Brain pericyte (primary cell): ENCODE results near the gene DRAXIN.

Experiments used
- DNase-seq: peaks from one replicate; pipeline ENCODE4 v3.0.0-alpha.2; 2012; ENCODE audit warnings: low read depth, low spot score

The DRAXIN gene

DNA sequence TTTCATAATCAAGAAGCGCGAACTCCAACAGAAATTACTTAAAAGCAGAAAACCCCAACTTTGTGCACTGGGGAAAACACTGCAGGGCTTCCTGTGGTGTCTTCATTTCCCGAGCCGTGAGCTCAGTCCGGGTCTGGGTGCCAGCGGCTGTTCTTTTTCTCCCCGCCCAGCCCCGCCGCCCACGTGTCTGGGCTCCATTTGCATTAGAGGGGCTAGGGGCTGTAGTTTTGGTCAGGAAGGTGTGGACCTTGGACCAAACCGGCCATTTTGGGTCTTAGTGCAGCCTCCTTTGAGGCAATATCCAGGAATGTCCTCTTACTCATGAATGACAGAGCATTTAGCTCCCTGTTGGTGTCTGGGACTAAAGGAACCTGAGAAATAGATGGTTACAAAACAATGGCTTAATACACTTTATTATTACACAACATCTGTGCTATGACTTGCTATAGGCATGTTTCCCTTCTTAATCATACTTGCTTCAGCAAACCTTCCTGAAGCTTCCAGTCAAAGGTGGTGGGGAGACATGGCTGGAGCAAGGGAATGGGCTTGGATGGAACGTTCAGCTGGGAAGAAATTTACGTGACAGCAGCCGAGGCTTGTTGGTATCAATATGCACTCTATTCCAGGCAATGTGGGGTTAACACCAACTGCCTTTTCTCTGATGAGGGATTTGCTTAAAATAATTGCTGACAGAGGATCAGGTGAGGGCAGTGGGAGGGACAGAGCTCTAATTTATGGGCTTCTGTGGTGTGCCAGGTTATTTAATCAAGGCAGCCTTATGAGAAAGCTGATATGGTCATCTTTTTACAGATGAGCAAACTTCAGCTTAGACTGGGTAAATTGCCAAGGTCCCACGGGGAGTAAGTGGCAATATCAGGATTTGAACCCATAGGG, 45.5 kb downstream of the DRAXIN start:
- DNase-seq, result no peak

DNA sequence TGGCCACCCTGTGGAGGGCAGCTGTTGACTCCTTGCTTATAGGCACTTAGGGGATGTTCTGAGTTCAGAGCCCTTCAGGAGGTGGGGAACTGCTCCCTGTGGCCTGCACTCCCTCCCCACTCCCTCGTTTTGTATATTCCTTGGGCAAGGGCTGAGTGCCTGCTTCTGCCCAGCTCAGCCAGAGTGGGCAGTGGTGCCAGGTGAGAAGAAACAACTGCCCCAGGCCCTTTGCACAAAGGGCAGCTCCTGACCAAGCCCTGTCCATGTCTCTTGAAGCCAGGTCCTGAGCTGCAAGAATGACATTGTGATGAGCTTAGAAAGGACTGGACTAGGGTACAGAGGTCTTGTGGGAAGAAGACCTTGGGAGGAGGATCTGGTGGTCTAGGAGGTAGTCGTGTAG, 46.6 kb downstream of the DRAXIN start:
- DNase-seq, result no peak

DNA sequence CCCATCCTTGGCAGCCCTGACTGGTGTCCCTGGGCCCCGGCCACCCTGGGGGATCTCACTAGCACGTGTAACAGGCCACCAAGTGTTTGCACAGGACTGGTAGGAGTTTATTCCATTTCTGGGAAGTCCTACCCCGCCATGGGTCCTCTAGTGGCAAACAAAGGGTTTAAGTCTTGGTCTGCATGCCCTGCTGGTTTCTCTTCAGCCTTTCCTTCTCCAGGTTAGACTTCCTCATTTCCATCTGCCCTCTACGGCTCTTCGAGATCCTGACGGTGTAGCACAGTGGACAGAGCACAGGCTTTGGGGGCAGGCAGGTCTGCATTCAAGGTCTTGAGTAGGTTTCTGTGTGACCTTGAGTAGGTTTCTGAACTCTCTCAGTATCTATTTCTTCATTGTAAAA, 47.3 kb downstream of the DRAXIN start:
- no peak for DNase-seq

DNA sequence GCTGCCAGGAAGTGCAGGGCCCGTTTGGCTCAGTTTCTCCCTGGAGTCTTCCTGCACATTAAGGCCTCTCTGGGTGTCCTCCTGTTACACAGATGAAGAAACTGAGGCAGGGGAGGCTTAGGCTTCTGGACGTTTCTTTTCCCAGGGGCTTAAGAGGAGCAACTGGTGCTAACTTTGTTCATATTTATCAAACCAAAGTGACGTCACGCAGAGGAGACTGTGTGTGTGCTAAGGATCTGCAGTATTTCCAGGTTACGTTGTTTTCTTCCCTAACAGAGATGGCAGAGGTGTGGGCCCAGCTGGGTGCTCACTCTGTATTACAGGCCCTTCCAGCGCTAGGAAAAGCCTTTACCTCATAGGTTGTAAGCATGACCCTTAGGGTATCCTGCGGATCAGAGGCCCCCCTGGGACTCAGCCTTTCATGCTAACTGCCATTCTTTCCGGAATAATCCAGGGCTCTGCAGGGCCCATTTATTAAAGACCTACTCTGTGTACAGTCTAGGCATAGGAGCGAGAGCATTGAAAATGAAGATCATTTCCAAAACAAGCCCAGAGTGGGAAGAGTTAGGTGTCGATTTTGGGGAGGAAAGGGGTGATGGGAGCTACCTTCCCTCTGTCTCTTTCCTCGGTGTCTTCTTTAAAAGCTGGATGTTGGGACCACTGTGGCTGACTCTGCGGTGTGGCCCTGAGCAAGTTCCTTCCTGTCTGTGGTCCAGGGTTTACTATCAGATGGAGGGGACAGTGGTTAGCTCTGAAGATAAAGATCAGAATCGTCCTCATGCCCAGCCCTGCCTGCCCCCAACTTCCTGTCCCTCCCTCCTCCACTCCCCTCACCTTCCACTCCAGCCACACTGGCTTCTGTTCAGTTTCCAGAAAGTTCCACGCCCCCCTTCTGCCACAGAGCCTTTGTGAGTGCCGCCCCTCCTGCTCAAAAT, 49.0 kb downstream of the DRAXIN start:
- DNase-seq, result no peak

DNA sequence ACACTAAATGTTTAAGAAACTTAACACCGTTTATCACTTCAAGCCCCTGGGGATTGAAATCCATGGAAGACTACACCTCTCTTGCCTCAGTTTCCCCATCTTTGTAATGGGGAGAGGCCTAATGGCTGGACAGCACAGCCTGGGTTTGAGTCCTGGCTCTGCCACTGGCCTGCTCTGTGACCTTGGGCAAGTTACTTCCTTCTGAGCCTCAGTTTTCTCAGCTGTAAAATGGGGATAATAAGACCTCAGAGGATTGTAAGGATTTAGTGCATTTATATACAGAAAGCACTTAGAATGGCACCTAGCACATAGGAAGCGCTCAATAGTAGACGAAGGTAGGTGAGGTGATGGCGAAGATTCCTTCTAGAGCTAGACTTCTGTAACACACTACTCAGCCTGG, 50.0 kb downstream of the DRAXIN start:
- DNase-seq, result no peak

DNA sequence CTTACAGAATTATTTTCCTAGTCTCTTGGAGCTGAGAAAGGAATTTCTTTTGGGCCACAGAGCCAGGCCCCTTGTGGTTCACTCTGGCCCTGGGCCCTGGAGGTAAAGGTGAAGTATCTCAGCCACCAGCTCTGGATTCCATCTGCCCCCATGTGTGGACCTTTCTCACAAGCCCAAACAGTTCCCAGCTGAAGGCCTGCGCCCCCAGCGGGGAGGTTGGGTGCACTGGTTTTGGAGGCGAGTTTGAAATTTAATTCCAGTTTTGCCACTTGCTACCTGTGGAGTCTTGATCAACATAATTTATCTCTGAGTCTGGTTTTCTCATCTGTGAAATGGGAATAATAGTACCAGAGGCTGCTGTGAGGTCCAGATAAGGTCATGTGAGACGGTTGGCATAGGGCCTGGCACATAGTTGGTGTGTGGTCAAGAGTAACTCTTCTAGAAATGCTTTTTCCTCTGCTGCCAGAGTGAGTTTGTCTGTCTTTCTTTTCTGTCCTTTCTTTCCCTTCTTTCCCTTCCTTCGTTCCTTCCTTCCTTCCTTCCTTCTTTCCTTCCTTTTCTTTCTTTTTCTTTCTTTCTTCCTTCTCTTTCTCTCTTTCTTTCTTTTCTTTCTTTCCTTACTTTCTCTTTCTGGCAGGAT, 50.5 kb downstream of the DRAXIN start:
- no peak for DNase-seq

DNA sequence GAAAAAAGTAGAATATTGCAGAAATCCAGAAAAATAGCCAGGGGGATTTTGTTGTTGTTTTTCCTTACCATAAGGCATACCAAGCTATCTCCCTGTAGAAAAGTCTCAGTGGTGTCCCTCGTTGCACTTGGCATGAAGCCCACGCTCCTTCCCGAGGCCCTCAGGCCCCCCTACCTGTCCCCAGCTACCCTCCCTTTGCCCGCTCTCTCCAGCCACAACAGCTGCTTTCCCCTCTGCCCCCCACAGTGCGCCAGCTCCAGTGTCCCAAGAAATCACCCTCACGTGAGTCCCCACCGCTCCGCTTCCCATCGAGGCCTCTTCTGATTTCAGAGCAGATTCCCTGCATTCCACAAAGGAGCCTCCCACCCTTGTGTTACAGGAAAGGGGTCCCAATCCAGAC, 52.8 kb downstream of the DRAXIN start:
- no peak for DNase-seq

DNA sequence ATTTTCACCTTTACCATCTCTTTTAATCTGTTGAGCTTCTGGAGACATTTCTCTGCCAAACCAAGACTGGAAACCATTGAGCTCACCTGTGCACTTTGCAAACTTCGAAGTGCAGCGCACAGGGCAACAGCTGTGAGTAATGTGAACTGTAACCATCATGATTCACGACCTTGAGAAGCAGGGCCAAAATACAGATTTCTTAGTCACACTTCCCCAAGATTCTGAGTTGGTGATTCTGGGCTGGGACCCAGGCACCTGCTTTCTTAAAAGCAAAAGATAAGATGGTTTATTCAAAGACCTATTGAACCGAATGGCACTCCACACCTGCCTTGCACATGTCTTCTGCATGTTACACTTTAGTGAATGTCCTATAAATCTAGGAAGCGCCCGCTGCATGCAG, 54.6 kb downstream of the DRAXIN start:
- DNase-seq, result no peak

DNA sequence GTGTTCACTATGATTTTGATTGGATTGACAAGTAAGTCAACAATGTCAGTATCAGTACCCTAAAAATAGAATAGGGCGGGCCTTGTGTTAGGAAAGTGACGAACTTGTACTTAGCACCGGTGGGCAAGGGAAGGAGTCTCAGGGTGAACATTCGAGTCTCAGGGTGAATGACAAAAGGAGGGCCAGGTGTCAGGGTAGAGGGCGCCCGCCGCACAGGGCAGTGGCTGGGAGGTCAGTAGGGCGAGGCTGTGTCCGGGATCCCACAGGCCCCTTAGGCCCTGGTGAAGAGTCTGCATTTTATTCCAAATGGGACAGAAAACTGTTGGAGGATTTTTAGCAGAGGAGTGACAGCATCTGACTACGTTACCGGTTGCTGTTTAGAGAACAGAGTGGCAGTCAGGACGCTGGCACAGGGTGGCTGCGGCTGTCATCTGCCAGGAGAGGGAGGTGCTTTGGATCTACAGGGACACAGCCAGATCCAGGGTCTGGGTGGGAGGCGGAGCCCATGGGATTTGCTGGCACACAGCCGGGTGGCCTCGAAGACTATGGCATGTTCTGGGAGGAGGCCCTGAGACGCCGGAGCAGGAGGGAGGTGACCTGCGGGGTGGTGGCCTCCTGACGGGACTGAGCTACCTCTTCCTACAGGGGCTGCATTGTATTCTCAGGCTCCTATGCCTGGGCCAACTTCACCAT, 55.4 kb downstream of the DRAXIN start:
- DNase-seq, result no peak

DNA sequence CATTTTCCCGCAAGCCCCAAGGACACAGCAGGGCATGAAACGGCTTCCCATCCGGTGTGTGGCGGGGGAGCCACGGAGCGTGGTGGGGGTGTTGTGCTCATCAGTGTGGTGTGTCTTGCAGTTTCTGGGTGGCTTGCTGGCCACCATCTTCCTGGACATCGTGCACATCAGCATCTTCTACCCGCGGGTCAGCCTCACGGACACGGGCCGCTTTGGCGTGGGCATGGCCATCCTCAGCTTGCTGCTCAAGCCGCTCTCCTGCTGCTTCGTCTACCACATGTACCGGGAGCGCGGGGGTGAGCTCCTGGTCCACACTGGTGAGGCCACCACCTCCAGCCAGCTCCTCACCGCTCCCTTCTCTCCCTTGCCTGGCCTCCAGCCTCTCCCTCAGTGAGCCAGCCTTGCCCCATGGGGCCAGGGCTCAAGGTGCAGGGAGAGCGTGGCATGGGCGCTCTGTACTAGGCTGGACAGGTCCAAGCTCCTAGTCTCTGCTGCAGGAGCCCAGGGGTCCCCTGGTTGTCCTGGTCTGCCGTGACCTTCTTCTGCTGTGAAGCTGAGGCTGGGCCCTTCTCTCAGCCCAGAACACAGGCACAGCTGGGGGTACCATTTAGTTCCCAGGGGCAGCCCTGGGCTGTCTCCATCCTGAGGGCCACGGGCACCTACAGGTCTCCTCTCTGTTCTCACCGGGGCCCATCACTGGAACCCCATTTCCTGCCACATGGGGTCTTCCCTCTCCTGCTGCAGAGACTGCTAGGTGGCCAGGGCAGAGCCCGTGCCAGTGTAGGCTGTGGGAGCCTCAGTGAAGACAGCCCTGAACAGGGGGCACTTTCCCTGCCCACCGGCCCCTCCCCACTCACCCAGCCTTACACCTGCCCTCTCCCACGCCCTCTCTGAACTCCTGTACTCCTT, 57.0 kb downstream of the DRAXIN start:
- DNase-seq, result no peak

DNA sequence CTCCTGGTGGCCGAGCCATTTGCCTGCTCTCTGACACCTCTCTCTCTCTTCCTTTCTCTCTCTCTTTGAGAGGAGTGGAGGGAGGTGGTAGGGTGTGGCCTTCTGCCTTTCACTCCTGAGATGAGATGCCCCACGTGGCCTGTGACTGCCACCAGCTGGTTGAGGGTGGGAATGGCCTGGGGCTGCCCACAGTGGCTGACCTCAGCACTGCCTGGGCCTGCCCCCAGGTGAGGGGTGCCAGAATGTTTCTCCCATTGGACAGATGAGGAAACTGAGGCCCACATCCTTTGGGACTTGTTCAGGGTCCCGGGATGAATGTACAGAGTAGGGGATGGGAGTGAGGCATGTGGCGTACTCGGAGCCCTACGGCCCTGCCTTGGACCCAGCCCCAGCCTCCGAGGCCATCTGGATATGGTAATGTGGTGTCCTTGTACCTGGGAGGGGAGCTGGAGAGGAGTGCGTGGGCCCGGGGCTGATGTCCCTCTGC, 57.7 kb downstream of the DRAXIN start:
- DNase-seq, result no peak

DNA sequence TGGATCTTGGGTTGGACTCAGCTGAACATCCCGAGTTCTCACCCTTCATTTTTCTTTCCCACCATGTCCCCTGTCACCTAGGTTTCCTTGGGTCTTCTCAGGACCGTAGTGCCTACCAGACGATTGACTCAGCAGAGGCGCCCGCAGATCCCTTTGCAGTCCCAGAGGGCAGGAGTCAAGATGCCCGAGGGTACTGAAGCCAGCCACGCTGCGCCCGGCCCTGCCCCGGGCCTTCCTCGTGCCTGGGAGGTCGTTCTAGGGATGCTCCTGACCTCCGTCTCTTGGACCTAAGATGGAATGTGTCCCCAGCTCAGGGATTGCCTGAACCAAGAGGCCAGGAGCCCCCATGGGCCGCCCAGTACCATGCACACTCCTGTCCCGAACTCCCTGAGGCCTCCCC, 58.5 kb downstream of the DRAXIN start:
- no peak for DNase-seq

DNA sequence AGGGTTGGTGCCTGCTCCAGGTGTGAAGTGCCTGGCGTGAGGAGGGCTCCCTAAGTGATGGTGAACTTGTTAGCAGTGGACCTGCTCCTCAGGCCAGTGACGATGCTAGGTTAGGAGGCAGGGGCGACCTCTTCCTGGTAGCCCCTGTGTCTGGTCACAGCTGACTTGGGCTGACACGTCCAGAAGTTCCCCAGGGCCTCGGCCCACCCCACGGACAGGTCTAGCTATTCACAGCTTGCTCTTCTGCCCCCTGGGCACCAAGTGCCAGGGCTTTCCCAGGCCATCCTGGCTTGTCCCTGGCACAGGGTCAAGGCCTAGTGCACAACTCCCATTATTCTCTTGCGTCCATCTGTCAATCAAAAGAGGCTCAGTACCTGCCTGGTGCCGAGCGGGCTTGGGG, 59.6 kb downstream of the DRAXIN start:
- no peak for DNase-seq

DNA sequence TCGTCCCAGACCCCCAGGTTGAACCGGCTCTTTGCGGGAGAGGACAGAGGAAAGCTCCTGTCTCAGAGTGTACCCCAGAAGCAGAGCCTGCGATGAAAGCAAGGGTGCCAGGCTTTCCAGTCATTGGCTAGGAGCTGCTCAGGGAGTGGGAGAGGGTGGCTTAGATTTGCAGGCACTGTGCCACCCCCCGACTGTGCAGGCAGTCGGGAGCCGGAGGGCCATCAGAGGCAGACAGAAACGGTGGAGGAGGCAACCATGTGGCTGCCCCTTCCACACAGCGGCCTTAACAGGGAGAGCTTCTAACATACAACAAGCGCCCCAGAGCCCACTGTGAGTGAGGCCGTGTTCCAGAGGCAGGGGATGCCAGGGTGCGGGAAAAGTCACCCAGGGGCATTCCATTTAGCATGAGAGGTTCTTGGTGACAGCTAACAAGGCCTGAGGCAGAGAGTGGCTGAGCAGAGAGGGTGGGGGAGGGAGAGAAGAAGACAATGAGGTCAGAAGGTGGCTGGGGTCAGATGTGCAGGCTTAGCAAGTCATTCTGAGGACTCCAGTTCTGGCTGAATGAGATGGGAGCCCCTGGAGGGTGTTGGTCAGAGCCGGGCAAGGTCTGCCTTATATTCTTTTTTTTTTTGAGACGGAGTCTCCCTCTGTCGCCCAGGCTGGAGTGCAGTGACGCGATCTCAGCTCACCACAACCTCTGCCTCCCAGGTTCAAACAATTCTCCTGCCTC, 61.0 kb downstream of the DRAXIN start:
- DNase-seq, result no peak

DNA sequence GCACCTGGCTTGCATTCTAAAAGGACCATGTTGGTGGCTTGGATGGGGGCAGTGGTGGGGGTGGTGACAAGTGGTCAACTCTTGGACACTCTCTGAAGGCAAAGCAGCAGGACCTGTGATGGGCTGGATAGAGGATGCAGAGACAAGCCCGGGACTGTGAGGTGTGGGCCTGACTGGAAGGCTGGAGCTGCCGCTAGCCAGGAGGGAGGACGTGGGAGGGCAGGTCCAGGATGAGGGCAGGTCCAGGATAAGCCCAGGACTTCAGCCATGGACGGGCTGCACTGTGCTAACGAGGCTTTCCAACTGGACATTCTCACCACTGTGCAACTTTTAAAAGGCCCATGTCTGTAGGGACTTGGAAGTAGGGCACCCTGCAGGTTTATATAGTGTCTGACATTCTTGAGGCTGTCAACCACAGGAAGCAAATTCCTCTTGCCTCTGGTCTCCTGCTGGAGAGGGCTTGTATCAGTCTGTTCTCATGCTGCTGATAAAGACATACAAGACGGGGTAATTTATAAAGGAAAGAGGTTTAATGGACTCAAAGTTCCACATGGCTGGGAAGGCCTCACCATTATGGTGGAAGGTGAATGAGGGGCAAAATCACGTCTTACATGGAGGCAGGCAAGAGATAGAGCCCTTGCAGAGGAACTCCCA, 62.2 kb downstream of the DRAXIN start:
- no peak for DNase-seq

DNA sequence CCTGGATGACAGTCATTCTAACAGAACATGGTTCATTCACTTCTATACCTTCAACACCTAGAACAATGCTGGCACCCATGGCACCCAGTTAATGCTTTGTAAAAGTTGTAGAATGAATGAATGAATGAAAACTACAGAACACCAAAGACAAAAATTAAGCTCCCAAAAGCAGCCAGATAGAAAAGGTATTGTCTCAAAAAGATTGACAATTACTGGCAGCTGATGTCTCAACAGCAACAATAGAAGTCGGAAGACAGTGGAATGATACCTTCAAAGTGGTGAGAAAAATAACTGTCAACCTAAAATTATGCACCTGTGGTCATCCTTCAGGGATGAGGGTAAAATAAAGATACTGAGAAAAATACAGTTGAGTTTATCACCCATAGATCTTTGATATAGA, 65.5 kb downstream of the DRAXIN start:
- no peak for DNase-seq

DNA sequence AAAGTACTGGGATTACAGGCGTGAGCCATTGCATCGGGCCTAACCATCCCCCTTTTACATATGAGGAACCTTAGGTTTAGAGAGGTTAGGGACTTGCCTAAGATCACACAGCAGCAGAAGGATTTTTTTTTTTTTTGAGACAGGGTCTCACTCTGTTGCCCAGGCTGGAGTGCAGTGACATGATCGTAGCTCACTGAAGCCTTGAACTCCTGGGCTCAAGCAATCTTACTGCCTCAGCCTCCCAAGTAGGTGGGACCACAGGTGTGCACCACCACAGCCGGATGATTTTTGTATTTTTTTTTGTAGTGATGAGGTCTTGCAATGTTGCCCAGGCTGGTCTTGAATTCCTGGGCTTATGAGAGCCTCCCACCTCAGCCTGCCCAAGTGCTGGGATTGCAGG, 68.3 kb downstream of the DRAXIN start:
- no peak for DNase-seq

DNA sequence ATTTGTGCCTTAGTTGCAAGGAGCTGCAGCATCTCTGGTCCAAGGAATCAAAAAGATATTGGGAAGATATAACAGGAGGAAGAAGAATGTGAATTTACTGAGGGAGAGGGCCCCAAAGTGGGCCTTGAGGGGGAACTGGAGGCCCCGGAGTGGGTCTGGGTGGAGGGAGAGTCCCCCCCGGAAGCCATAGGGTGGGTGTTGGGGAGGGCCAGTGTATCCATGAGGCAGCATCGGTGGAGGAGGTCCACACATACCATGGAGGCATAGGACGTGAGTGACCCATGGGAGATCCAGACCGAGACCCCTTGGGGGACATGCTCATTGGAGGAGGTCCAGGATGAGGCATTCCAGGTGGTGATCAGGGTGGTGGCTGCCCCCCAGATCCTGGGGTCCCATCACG, 69.8 kb downstream of the DRAXIN start:
- DNase-seq, result no peak

DNA sequence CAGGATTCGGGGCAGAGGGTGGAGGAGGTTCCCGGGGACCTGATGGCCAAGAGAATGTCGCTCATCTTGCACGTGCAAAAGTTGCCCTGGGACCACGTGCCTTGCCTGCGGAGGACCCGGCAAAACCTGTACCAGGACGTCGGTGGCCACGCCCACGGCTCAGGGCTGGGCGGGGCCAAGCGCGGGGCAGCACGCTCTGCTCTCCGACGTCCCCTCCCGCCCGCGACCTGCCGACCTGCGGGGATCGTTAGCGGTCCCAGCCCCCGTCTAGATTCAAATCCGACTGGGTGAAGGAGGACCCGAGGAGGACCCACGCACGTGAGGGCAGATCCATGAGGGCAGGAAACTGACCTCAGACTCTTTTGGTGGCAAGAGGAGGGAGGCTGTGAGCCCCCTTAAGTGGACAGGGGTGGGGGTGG, 70.5 kb downstream of the DRAXIN start, which contains the start of gene C1orf167:
Gene C1orf167, plus strand, starts transcription at position 206 of the 419 bp plus-strand sequence. CDS start 2,208 bp downstream, outside the sequence.
- DNase-seq, result no peak
